Ascending aorta (tissue), 2 donors: ENCODE results near the gene TAS1R2. TPM values are rescaled to one million over a fixed set of nuclear protein-coding genes. Genes with fewer than 3 reads are reported as not detected.

Source experiments
- DNase-seq, 2 donors: peaks; one replicate each; pipeline ENCODE4 v3.0.0-alpha.2; 2019; ENCODE audit warnings: low spot score in 2 of 2
- H3K27ac ChIP-seq, 2 donors: fragments of 200-600 bp; sonication (generic); one replicate each; pipeline ENCODE4 v1.5.1; 2016 to 2017; ENCODE audit warnings: mild to moderate bottlenecking in 1 of 2
- H3K27me3 ChIP-seq: fragments of 200-600 bp; sonication (generic); one replicate; pipeline ENCODE4 v1.5.1; 2017
- H3K36me3 ChIP-seq, 2 donors: fragments of 200-600 bp; sonication (generic); one replicate each; pipeline ENCODE4 v1.5.1; 2016
- H3K4me1 ChIP-seq, 2 donors: fragments of 200-600 bp; sonication (generic); one replicate each; pipeline ENCODE4 v1.5.1; 2016 to 2017; ENCODE audit warnings: mild to moderate bottlenecking in 1 of 2
- H3K4me3 ChIP-seq, 2 donors: fragments of 200-600 bp; sonication (generic); one replicate each; pipeline ENCODE4 v1.5.1; 2016 to 2017; ENCODE audit warnings: mild to moderate bottlenecking in 1 of 2
- H3K9me3 ChIP-seq, 2 donors: fragments of 200-600 bp; sonication (generic); one replicate each; pipeline ENCODE4 v1.5.1; 2016
- intact Hi-C: fragments of 100-400 bp; cut with DNase I; formaldehyde crosslinking; loops from one replicate; pipeline ENCODE4 v1.15.1; 2023
- total RNA-seq: library from RNA; depleted of rRNA; stranded (reverse); fragments of >200 nt; gene quantifications from one replicate; pipeline ENCODE4 v1.1.0, GENCODE V29; 2016
- TF ChIP-seq, protein P1 (sequence below), 3 experiments: fragments of 200-600 bp in 2 of 3; fragments of 450-650 bp in 1 of 3; sonication (generic) in 2 of 3; IDR thresholded peaks; one replicate each; pipeline ENCODE4 v1.5.1; 2016 to 2019; ENCODE audit warnings: antibody characterized with exemption in 3 of 3, mild to moderate bottlenecking in 1 of 3, moderate library complexity in 1 of 3

TAS1R2 gene
- total RNA-seq, 1 donor from 2014 or later, result not detected

DNA sequence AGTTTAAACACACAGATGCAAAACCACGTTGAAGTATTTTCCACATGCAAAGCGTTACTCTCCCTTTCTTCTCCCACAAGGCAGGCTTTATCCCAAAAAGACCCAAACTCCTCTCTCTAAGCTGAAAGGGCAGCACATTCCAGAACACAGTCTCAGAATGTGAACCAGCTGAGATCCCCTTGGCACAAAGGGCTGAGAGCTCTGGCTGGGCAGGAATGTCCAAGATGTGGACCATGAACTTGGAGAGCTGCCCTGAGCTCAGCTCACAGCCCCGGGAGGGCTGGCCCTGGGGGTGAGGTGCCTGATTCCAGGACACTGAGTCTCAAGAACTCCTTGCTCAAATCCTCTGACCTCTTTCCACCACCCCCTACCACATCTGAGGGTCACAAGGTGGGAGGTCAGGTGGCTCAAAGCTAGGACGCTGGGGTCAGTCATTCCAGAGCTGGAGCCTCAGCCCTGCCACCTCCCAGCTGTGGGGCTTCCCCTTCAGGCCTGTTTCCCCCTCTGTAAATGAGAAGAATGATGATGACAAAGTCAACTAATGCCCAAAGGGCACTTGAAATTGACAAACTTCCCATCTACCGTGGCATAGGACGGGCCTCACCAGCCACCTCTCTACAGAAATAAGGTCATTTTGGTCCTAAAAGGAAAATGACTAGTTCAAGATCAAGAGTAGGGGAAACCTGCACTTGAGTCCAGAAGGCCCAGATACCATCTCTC, 31.4 kb upstream of the TAS1R2 start:
- no peaks in the 10 kb centered on the region for H3K27me3 ChIP-seq
- intact Hi-C loops, result no loop called here
- H3K4me3 ChIP-seq, result no peak overlapping the region

DNA sequence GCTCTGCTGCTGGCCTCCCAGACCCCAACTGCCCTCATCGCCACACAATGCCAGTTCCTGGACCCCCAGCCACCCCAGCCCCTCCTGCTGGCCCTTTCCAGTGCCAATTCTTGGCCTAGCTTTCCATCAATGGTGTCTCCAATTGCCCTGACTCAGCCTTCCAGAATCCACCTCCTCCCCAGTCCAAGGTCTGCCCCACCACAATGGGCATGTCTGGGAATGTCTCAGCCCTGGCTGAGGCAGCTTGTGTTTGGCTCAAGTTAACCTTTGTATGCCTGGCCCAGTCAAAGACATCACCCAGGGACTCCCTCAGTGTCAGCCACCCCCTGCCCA, 26.5 kb upstream of the TAS1R2 start:
- DNase-seq, result no peak
- H3K27ac ChIP-seq, result peak overlapping the region in 1 of 2 donors; percentile 51
- no peak overlapping the region for H3K4me3 ChIP-seq
- no peaks in the 10 kb centered on the region for H3K27me3 ChIP-seq
- intact Hi-C loops, result no loop called here
- H3K36me3 ChIP-seq, result peaks cover 5 to 24% of the 10 kb centered on the region in 2 donors
- TF ChIP-seq, protein P1, sequence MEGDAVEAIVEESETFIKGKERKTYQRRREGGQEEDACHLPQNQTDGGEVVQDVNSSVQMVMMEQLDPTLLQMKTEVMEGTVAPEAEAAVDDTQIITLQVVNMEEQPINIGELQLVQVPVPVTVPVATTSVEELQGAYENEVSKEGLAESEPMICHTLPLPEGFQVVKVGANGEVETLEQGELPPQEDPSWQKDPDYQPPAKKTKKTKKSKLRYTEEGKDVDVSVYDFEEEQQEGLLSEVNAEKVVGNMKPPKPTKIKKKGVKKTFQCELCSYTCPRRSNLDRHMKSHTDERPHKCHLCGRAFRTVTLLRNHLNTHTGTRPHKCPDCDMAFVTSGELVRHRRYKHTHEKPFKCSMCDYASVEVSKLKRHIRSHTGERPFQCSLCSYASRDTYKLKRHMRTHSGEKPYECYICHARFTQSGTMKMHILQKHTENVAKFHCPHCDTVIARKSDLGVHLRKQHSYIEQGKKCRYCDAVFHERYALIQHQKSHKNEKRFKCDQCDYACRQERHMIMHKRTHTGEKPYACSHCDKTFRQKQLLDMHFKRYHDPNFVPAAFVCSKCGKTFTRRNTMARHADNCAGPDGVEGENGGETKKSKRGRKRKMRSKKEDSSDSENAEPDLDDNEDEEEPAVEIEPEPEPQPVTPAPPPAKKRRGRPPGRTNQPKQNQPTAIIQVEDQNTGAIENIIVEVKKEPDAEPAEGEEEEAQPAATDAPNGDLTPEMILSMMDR (IDR thresholded peaks at IDR 0.05), result no peak
- H3K4me1 ChIP-seq, result peaks cover 1 to 10% of the 10 kb centered on the region in 2 donors
- H3K9me3 ChIP-seq, result no peaks in the 10 kb centered on the region

More for the DNA sequence above, 31.4 kb upstream of the TAS1R2 start:
- peaks cover 5 to 15% of the 10 kb centered on the region in 2 donors for H3K4me1 ChIP-seq
- H3K27ac ChIP-seq, result peak overlapping the region; percentile 74 to 79
- peak in 1 of 2 donors; percentile 81 for DNase-seq
- peaks cover 0 to 4% of the 10 kb centered on the region in 2 donors for H3K36me3 ChIP-seq
- no peaks in the 10 kb centered on the region for H3K9me3 ChIP-seq
- TF ChIP-seq, protein P1 (IDR thresholded peaks at IDR 0.05), result no peak

DNA sequence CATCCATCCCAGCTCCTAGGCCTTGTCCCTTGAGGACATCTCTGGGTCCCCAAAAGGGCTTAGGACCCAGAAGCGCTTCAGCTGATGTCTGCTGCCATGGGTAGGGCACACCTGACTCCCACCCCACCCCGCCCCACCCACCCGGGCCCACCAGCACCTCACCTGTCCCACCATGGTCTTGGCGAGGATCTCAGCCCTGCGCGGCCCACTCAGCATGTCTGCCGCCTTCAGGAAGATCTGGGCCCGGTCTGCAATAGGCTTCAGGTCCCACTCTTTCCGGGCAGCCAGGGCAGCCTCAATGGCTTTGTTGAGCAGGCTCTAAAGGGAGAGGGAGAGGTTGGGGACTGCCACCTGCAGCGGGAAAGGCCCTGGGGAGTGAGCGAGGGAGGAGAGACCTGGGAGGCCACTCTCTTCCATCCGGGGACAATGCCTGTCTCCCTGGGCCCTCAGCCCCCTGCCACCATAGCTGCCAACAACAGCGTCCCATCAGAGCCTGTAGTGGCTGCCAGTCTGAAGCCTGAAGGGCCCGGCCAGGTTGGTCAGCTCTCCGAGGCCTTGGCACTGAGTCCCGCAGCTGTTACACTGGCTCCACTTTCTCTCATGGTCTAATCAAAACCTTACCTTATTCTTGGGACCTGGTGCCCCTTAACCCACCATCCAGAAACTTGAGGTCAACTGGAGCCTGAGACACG, 26.0 kb upstream of the TAS1R2 start:
- H3K9me3 ChIP-seq, result no peaks in the 10 kb centered on the region
- peaks cover 5 to 24% of the 10 kb centered on the region in 2 donors for H3K36me3 ChIP-seq
- DNase-seq, result no peak
- H3K4me1 ChIP-seq, result peaks cover 0 to 7% of the 10 kb centered on the region in 2 donors
- H3K27ac ChIP-seq, result peak overlapping the region in 1 of 2 donors; percentile 51
- no peaks in the 10 kb centered on the region for H3K27me3 ChIP-seq
- no peak overlapping the region for H3K4me3 ChIP-seq
- intact Hi-C loops, result no loop called here
- TF ChIP-seq, protein P1 (IDR thresholded peaks at IDR 0.05), result no peak

DNA sequence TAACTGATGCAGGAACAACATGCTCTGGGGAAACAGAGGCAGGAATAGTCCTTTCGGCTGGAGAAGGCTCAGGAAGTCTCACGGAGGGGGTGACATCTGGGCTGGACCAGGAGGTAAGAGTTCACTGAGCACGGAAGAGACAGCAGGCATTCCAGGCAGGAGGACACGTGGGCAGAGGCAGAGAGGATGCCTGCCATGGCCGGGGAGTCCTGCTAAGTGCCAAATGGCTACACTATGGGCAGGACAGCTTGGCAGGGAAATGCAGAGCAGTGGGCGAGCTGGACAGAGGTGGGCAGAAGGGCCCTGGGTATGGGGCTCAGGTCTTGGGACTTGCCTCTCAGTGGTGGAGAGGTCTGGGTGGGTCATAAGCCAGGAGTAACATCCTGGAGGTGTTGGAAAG, 25.3 kb upstream of the TAS1R2 start:
- Histone ChIP-seq H3K4me3 (no peak overlapping the region), H3K9me3 (no peaks in the 10 kb centered on the region), H3K36me3 (peaks cover 5 to 24% of the 10 kb centered on the region in 2 donors), H3K27me3 (no peaks in the 10 kb centered on the region), H3K4me1 (peaks cover 0 to 3% of the 10 kb centered on the region in 2 donors), H3K27ac (no peak overlapping the region)
- no peak for DNase-seq
- TF ChIP-seq, protein P1 (IDR thresholded peaks at IDR 0.05), result no peak
- intact Hi-C loops, result loop anchor here (1.0 to 5.0 kb wide), 2 partner anchors 88 to 213 kb away; no protein-coding TSS in a partner anchor

DNA sequence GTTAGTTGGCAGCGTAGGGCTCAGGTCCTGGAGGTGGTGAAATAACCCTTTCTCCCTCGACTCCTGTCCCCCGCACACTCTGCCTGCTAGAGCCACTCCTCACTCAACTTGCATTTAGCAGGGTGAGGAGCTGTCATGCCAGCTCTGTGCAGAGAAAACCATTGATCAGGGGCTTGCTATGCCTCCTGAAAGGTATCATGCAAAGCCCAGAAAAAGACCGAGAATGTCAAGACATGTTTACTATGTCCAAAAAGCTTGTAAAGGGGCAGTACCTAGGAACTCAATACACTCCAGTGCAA, 24.9 kb upstream of the TAS1R2 start:
- no peak overlapping the region for H3K4me3 ChIP-seq
- intact Hi-C loops, result loop anchor here (1.0 to 5.0 kb wide), 2 partner anchors 88 to 213 kb away; no protein-coding TSS in a partner anchor
- no peak for DNase-seq
- H3K36me3 ChIP-seq, result peaks cover 5 to 24% of the 10 kb centered on the region in 2 donors
- peaks cover 0 to 3% of the 10 kb centered on the region in 2 donors for H3K4me1 ChIP-seq
- H3K27ac ChIP-seq, result no peak overlapping the region
- no peaks in the 10 kb centered on the region for H3K9me3 ChIP-seq
- TF ChIP-seq, protein P1 (IDR thresholded peaks at IDR 0.05), result no peak
- no peaks in the 10 kb centered on the region for H3K27me3 ChIP-seq
